HCT116 (cell line): ENCODE measurements around the gene RIPOR3. TPM values are rescaled to one million over a fixed set of nuclear protein-coding genes. Genes with fewer than 3 reads are reported as not detected.

Experiments
- ATAC-seq: fragments of 200-7000 bp; cut with Tn5 transposase; 2 replicates; pipeline ENCODE4 v1.9.1; 2020; ENCODE audit warnings: mild to moderate bottlenecking, moderate library complexity
- BruUV-seq: library from RNA; stranded (reverse); fragments of 400-500 nt; replicated peaks from 2 replicates; lab custom pipeline; 2021; lab: Mats Ljungman, UMichigan
- CTCF ChIA-PET: fragments of 300-600 bp; sonication (Branson Sonifier 250); formaldehyde crosslinking; loops from one replicate; lab custom pipeline; 2021; ENCODE audit warnings: antibody characterized with exemption; lab: Charles Lee
- POLR2A ChIA-PET: fragments of 300-600, 350-600 bp; sonication (Branson Sonifier 250); formaldehyde crosslinking; loops from one replicate; lab custom pipeline; 2021; ENCODE audit warnings: antibody characterized with exemption; lab: Charles Lee
- RAD21 ChIA-PET, 2 experiments: fragments of 300-600 bp; sonication (Branson Sonifier 250); formaldehyde crosslinking; loops; one replicate each; lab custom pipeline; 2023; ENCODE audit warnings: low total read pairs in 2 of 2; ENCODE audit not compliant: uncharacterized antibody in 2 of 2, unreplicated experiment in 2 of 2, low non-redundant PET in 1 of 2; lab: Charles Lee
- DNase-seq: peaks from one replicate; pipeline ENCODE4 v3.0.0-alpha.2; 2010; ENCODE audit warnings: low read depth, low spot score
- H2AFZ ChIP-seq: fragments of 200-600 bp; shearing (Covaris generic), sonication (generic); 2 replicates; pipeline ENCODE4 v1.6.1; 2017; ENCODE audit warnings: low read depth, mixed run types, mixed read lengths, antibody characterized with exemption, low read length; ENCODE audit not compliant: poor library complexity, severe bottlenecking
- H3K27ac ChIP-seq: 2 replicates; pipeline ENCODE4 v1.5.1; 2012; ENCODE audit warnings: low read depth, low read length
- H3K27me3 ChIP-seq: fragments of 200-600 bp; sonication (generic); 2 replicates; pipeline ENCODE4 v1.6.1; 2016; ENCODE audit warnings: mixed run types, low read length, mixed read lengths; ENCODE audit not compliant: insufficient read depth
- H3K36me3 ChIP-seq, 2 experiments: fragments of 200-500 bp in 1 of 2; fragments of 200-600 bp in 1 of 2; sonication (Bioruptor generic) in 1 of 2; sonication (generic) in 1 of 2; 2 replicates each; pipeline versions ENCODE4 v1.5.1 to v1.6.1; 2014 to 2016; ENCODE audit warnings: low read length in 2 of 2, inconsistent platforms in 1 of 2, mixed read lengths in 1 of 2, mixed run types in 1 of 2; ENCODE audit not compliant: insufficient read depth in 2 of 2, control insufficient read depth in 1 of 2
- H3K4me1 ChIP-seq, 2 experiments: fragments of 200-600 bp in 1 of 2; sonication (generic) in 1 of 2; 2 replicates each; pipeline versions ENCODE4 v1.5.1 to v1.6.1; 2012 to 2017; ENCODE audit warnings: low read length in 2 of 2, inconsistent platforms in 1 of 2, mild to moderate bottlenecking in 1 of 2, mixed read lengths in 1 of 2, mixed run types in 1 of 2, moderate library complexity in 1 of 2; ENCODE audit not compliant: insufficient read depth in 2 of 2, control insufficient read depth in 1 of 2
- H3K4me2 ChIP-seq: fragments of 200-600 bp; sonication (generic); 2 replicates; pipeline ENCODE4 v1.6.1; 2017; ENCODE audit warnings: mixed run types, low read length, mixed read lengths
- H3K4me3 ChIP-seq, 2 experiments: fragments of 200-600 bp in 1 of 2; sonication (generic) in 1 of 2; replicated peaks in 1 of 2; 2 replicates each; pipeline ENCODE4 v1.5.1; 2011 to 2016; ENCODE audit warnings: low read length in 2 of 2, control low read depth in 1 of 2, low read depth in 1 of 2, mild to moderate bottlenecking in 1 of 2, mixed read lengths in 1 of 2, mixed run types in 1 of 2
- H3K79me2 ChIP-seq: fragments of 200-600 bp; sonication (generic); 2 replicates; pipeline ENCODE4 v1.6.1; 2017; ENCODE audit warnings: mild to moderate bottlenecking, mixed run types, low read length, moderate library complexity, mixed read lengths; ENCODE audit not compliant: insufficient read depth
- H3K9ac ChIP-seq: fragments of 200-600 bp; sonication (generic); 2 replicates; pipeline ENCODE4 v1.6.1; 2016; ENCODE audit warnings: low read length, mixed read lengths
- H3K9me2 ChIP-seq: fragments of 200-600 bp; sonication (generic), shearing (Covaris generic); 2 replicates; pipeline ENCODE4 v1.6.1; 2017; ENCODE audit warnings: mixed run types, mild to moderate bottlenecking, moderate library complexity; ENCODE audit not compliant: insufficient read depth
- H3K9me3 ChIP-seq, 2 experiments: fragments of 200-500 bp in 1 of 2; fragments of 200-600 bp in 1 of 2; sonication (Bioruptor generic) in 1 of 2; sonication (generic) in 1 of 2; 2 replicates each; pipeline ENCODE4 v1.6.1; 2014 to 2017; ENCODE audit warnings: low read length in 2 of 2, mixed read lengths in 2 of 2, inconsistent platforms in 1 of 2, low read depth in 1 of 2, mild to moderate bottlenecking in 1 of 2, mixed run types in 1 of 2, moderate library complexity in 1 of 2; ENCODE audit not compliant: control insufficient read depth in 1 of 2, insufficient read depth in 1 of 2
- H4K20me1 ChIP-seq: fragments of 200-600 bp; sonication (generic), shearing (Covaris generic); 2 replicates; pipeline ENCODE4 v1.6.1; 2017; ENCODE audit warnings: mixed run types, mild to moderate bottlenecking, moderate library complexity; ENCODE audit not compliant: insufficient read depth
- CBX3 ChIP-seq: IDR thresholded peaks from 2 replicates; pipeline ENCODE4 v1.6.1; 2012; ENCODE audit warnings: low read depth
- CEBPB ChIP-seq: IDR thresholded peaks from 2 replicates; pipeline ENCODE4 v1.6.1; 2012; ENCODE audit warnings: low read depth
- CTCF ChIP-seq, 3 experiments: fragments of 200-600 bp in 1 of 3; sonication (generic) in 1 of 3; IDR thresholded peaks in 2 of 3; conservative IDR thresholded peaks in 1 of 3; 2 replicates each; pipeline ENCODE4 v1.5.1; 2012 to 2017; ENCODE audit warnings: low read depth in 2 of 3, low read length in 2 of 3, antibody characterized with exemption in 1 of 3, borderline replicate concordance in 1 of 3, control low read depth in 1 of 3, mild to moderate bottlenecking in 1 of 3, mixed read lengths in 1 of 3, mixed run types in 1 of 3, moderate library complexity in 1 of 3; ENCODE audit not compliant: insufficient read depth in 1 of 3
- EGR1 ChIP-seq: IDR thresholded peaks from 2 replicates; pipeline ENCODE4 v1.6.1; 2012; ENCODE audit warnings: low read depth
- ELF1 ChIP-seq: IDR thresholded peaks from 2 replicates; pipeline ENCODE4 v1.6.1; 2012; ENCODE audit warnings: low read depth, borderline replicate concordance
- EZH2 ChIP-seq: fragments of 200-600 bp; sonication (generic); IDR thresholded peaks from 2 replicates; pipeline ENCODE4 v1.6.1; 2017; ENCODE audit warnings: antibody characterized with exemption, mixed run types
- FOSL1 ChIP-seq: IDR thresholded peaks from 2 replicates; pipeline ENCODE4 v1.6.1; 2012; ENCODE audit warnings: low read depth
- MAX ChIP-seq: IDR thresholded peaks from 2 replicates; pipeline ENCODE4 v1.6.1; 2012
- POLR2A ChIP-seq: IDR thresholded peaks from 2 replicates; pipeline ENCODE4 v1.7.0; 2011; ENCODE audit warnings: borderline replicate concordance; ENCODE audit not compliant: insufficient read depth, insufficient read length; ENCODE audit errors: extremely low read depth
- POLR2AphosphoS5 ChIP-seq: IDR thresholded peaks from 2 replicates; pipeline ENCODE4 v1.6.1; 2011; ENCODE audit warnings: mild to moderate bottlenecking, low read depth, low read length, moderate library complexity
- RAD21 ChIP-seq: IDR thresholded peaks from 2 replicates; pipeline ENCODE4 v1.6.1; 2012; ENCODE audit warnings: low read depth, mild to moderate bottlenecking
- SRF ChIP-seq: IDR thresholded peaks from 2 replicates; pipeline ENCODE4 v1.6.1; 2012; ENCODE audit warnings: low read depth
- TCF7L2 ChIP-seq: IDR thresholded peaks from 2 replicates; pipeline ENCODE4 v1.7.0; 2011; ENCODE audit warnings: borderline replicate concordance, inconsistent platforms; ENCODE audit not compliant: insufficient read depth, insufficient read length; ENCODE audit errors: extremely low read depth
- YY1 ChIP-seq: IDR thresholded peaks from 2 replicates; pipeline ENCODE4 v1.6.1; 2011; ENCODE audit warnings: low read length, low read depth, moderate library complexity, mild to moderate bottlenecking; ENCODE audit not compliant: insufficient replicate concordance; ENCODE audit errors: extremely low read depth
- ZBTB33 ChIP-seq: IDR thresholded peaks from 2 replicates; pipeline ENCODE4 v1.6.1; 2011; ENCODE audit warnings: mild to moderate bottlenecking, low read length, moderate library complexity; ENCODE audit not compliant: insufficient replicate concordance; ENCODE audit errors: extremely low read depth
- ZFX ChIP-seq: fragments of 450-650 bp; IDR thresholded peaks from 2 replicates; pipeline ENCODE4 v1.6.1; 2017
- ZNF274 ChIP-seq: fragments of 200-500 bp; sonication (Bioruptor generic); IDR thresholded peaks from 2 replicates; pipeline ENCODE4 v1.6.1; 2014; ENCODE audit warnings: mild to moderate bottlenecking, low read depth, low read length, inconsistent platforms
- intact Hi-C: fragments of 100-400 bp; cut with micrococcal nuclease; formaldehyde crosslinking; loops from 2 replicates; pipeline ENCODE4 v1.10.0; 2022
- total RNA-seq: library from RNA; stranded (reverse); gene quantifications from one replicate; pipeline ENCODE4 v1.2.1, GENCODE V29; 2021; ENCODE audit not compliant: unreplicated experiment
- TF ChIP-seq, protein P1 (sequence below): IDR thresholded peaks from 2 replicates; pipeline ENCODE4 v1.6.1; 2012

RIPOR3 gene
- total RNA-seq, 1 experiment from 2014 or later = 0.22 TPM

- Histone ChIP-seq H4K20me1 (no peaks in the 10 kb centered on the region), H3K9me2 (no peaks in the 10 kb centered on the region), H3K79me2 (peaks cover 76% of the 10 kb centered on the region), H3K4me1 (peaks cover 54 to 67% of the 10 kb centered on the region in 2 experiments), H3K4me2 (no peak overlapping the region), H3K36me3 (peaks cover 10 to 43% of the 10 kb centered on the region in 2 experiments), H3K27me3 (no peaks in the 10 kb centered on the region), H2AFZ (no peak overlapping the region), H3K27ac (no peak overlapping the region), H3K9ac (no peak overlapping the region), H3K4me3 (no peak overlapping the region), H3K9me3 (no peaks in the 10 kb centered on the region)
- no TSS peak for BruUV-seq
- DNase-seq = no peak
- intact Hi-C loops = no loop called here
- POLR2A ChIA-PET = no interaction called here
- no peak for TF ChIP-seq POLR2A
- no peak for TF ChIP-seq CTCF (IDR thresholded peaks at IDR 0.05 in 2 of 3, conservative IDR thresholded peaks at IDR 0.05 in 1 of 3; ENCODE audit: borderline replicate concordance in 1 of 3, insufficient read depth in 1 of 3, low read depth in 2 of 3, low read length in 2 of 3)
- TF ChIP-seq ZBTB33 = no peak
- no peak for TF ChIP-seq YY1
- TF ChIP-seq CBX3 = no peak
- no peak for TF ChIP-seq SRF
- no peak for TF ChIP-seq ELF1
- TF ChIP-seq TCF7L2 = no peak
- TF ChIP-seq CEBPB = no peak
- no peak for TF ChIP-seq FOSL1
- TF ChIP-seq EGR1 = no peak
- TF ChIP-seq ZNF274 = no peak
- no peak for TF ChIP-seq EZH2
- no peak for TF ChIP-seq POLR2AphosphoS5
- no peak for TF ChIP-seq MAX
- no peak for TF ChIP-seq RAD21
- TF ChIP-seq, protein P1, sequence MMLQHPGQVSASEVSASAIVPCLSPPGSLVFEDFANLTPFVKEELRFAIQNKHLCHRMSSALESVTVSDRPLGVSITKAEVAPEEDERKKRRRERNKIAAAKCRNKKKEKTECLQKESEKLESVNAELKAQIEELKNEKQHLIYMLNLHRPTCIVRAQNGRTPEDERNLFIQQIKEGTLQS = no peak
- no peak for TF ChIP-seq ZFX
- RAD21 ChIA-PET = no interaction called here
- CTCF ChIA-PET = interaction anchor here (1.0 kb wide), 1 partner anchor 13 kb away, joined by 4 read pairs; no protein-coding TSS in a partner anchor
- ATAC-seq = no peak
These were observed 128.0 kb downstream of the RIPOR3 start for GRCh38 chr20:50563133-50563944.
